T-helper 17 cell (primary cell): ENCODE data around the gene RHOT2. TPM values are rescaled to one million over a fixed set of nuclear protein-coding genes. Genes with fewer than 3 reads are reported as not detected.
A peak's percentile ranks its signal among the peaks of the same experiment; 100 is the strongest.

Source experiments
- ATAC-seq: fragments of 150-1000 bp; cut with Tn5 transposase; 2 replicates; pipeline ENCODE4 v1.10.0; 2021; ENCODE audit warnings: mild to moderate bottlenecking, moderate library complexity
- DNase-seq, 3 donors: peaks; one replicate each; pipeline versions ENCODE4 v3.0.0 to v3.0.0-alpha.2; 2020 to 2021
- H3K9me3 ChIP-seq: one replicate; pipeline ENCODE4 v1.7.0; 2013; ENCODE audit warnings: low read length, mild to moderate bottlenecking; ENCODE audit not compliant: control insufficient read depth, poor library complexity, severe bottlenecking
- H3K27ac Mint-ChIP-seq: one replicate; pipeline ENCODE4 v1.8.0; 2022; ENCODE audit warnings: mild to moderate bottlenecking, moderate library complexity, mixed read lengths
- H3K27me3 Mint-ChIP-seq: one replicate; pipeline ENCODE4 v1.8.0; 2022; ENCODE audit warnings: mixed read lengths
- H3K36me3 Mint-ChIP-seq: one replicate; pipeline ENCODE4 v1.8.0; 2022; ENCODE audit warnings: low read depth, mixed read lengths
- H3K4me1 Mint-ChIP-seq: one replicate; pipeline ENCODE4 v1.8.0; 2022; ENCODE audit warnings: mild to moderate bottlenecking, mixed read lengths
- H3K4me3 Mint-ChIP-seq: one replicate; pipeline ENCODE4 v1.8.0; 2022; ENCODE audit warnings: mild to moderate bottlenecking, moderate library complexity, mixed read lengths
- total RNA-seq, 4 donors: library from RNA in 2 of 4; stranded (reverse) in 2 of 4; gene quantifications; one replicate each; pipeline ENCODE4 v1.2.3 and lab custom pipeline; 2022 to 2026

Gene RHOT2
- total RNA-seq (100 to 1,000 TPM; 190 to 203 TPM), total RNA-seq (lab: John Stamatoyannopoulos, UW) (141 to 168 reads per million in 2 donors)

DNA sequence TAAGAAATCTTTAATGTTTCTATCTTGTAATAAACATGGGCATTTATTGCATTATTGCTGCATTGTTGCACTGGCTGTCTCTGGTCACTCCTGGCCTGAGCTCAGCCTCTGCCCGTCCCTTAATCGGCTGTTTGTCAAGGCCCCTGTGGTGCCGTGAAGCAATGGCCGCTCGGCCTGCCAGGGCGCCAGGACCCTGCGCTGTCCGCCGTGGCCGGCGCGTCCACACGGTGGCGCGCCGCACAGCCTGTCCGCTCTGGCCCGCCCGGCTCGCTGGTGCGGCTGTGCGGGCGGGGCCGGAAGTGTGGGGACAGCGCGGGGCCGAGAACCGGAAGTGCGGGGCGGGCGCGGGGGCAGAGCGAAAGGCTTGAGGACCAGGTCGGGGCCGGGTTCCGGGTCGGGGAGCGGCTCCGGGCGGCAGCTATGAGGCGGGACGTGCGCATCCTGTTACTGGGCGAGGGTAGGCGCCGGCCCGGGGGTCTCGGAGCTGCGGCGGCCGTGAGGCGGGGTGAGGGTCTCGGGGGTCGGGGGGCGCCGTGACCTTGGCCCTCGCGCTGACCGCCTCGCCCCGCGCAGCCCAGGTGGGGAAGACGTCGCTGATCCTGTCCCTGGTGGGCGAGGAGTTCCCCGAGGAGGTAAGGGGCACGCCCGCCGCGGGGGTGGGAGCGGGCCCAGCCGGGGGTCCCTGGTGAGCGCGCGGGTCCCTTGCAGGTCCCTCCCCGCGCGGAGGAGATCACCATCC, at the start of gene RHOT2:
Gene RHOT2 (plus strand): TSS at position 353 of the 739 bp plus-strand sequence. CDS start 68 bp downstream, at position 421.
- DNase-seq (peak; percentile 81 to 87 (median 86)), ATAC-seq (peak; percentile 98)
- Mint-ChIP-seq H3K27ac (peak within 1 kb of the TSS; percentile 73), H3K27me3 (no peaks in the 10 kb centered on the region), H3K36me3 (no peaks in the 10 kb centered on the region), H3K4me3 (peak within 1 kb of the TSS; percentile 83), H3K4me1 (peaks cover 7% of the 10 kb centered on the region)
- no peaks in the 10 kb centered on the region for H3K9me3 ChIP-seq

DNA sequence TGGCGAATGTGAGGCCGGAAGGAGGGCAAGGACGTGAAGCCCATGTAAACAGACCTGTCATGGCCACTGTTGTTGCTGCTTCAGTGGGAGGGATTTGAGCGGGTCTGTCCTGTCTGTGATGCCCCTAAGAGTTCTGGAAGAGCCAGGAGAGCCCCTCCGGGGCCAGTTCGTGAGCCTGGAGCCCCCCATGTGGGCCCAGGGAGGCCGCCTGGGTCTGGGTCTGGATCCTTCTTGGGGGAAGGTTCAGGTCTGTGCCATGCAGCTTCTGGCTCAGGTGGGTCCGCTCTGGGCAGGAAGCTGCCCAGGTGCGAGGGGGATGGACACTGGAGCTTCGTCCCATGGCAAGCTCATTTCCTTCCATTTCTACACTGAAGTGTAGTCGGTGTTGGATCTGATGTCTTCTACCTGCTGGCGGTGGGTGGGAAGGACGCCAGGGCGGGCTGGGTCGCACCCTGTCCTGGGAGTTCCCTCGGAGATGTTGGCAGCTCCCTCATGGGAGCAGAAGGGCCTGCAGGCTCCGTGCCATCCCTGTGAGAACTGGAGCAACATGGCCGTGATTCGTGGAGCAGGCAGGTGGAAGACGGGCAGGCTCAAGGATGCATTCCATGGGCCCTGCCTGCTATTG, 48.3 kb upstream of the RHOT2 start:
- Mint-ChIP-seq H3K27ac (no peak overlapping the region), H3K4me1 (peaks cover 5% of the 10 kb centered on the region), H3K4me3 (no peak overlapping the region), H3K36me3 (peaks cover 3% of the 10 kb centered on the region), H3K27me3 (no peaks in the 10 kb centered on the region)
- H3K9me3 ChIP-seq = no peaks in the 10 kb centered on the region
- ATAC-seq = no peak
- no peak for DNase-seq

DNA sequence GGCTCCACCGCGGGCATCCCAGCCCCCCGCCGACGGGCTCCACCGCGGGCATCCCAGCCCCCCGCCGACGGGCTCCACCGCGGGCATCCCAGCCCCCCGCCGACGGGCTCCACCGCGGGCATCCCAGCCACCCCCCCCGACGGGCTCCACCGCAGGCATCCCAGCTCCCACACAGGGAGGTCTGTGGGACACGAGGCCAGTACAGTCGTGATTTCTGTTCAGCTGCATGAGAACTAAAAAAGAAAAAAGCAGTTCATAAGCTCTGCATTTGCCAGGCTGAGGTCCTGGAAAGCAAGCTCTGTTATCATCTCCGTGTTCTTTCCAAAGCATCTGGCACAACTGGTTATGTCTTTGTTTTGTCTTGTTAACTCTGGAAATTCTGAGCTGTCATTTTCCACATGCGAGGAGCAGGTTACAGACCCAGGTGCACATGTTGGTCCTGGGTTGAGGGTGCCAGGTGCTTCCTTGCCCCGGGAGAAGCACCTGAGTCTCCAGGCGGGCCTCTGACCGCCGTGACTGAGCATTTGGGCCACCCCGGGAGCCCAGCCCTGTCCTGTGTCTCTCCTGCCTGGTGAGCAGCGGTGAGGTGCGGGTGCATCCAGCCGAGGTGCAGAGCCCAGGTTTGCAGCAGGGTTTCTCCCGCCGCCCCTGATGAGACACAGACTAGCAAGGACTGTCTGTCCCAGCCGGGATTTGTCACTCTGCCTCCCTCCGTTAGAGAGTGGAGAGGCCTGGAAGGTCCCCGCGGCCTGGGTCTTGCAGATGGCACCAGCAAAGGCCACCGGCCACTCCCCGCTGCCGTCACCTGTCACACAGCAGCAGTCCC, 47.0 kb upstream of the RHOT2 start:
- Mint-ChIP-seq H3K4me1 (peaks cover 2% of the 10 kb centered on the region), H3K4me3 (no peak overlapping the region), H3K36me3 (no peaks in the 10 kb centered on the region), H3K27me3 (no peaks in the 10 kb centered on the region), H3K27ac (no peak overlapping the region)
- DNase-seq = no peak
- H3K9me3 ChIP-seq = no peaks in the 10 kb centered on the region
- no peak for ATAC-seq

DNA sequence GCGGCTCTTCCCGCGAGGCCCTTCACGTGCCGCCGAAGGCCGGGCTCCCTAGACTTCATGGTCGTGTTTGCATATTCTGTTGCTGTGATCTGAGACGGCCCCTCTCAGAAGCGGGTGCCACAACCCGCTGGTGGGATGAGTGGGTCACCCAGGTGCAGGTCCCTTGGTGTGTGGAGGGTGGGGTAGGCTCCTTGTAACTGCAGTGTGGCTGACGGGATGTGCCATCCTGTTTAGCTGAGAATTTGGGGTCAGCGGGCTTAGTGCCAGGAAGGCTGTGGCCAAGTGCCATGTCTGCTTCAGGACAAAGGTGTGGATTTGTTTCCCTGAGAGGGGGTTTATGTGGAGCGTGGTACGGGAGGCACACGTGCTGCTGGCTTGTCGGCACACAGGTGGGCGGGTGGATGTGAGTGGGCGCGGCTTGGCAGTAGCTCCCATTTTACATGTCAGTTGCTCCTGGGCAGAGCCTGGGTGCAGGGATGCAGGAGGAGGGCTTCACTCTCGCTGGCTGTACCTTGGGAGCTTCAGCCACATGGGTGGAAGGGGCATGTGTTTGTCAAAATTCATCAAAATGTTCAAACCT, 46.3 kb upstream of the RHOT2 start:
- Mint-ChIP-seq H3K4me3 (no peak overlapping the region), H3K27ac (no peak overlapping the region), H3K27me3 (no peaks in the 10 kb centered on the region), H3K36me3 (no peaks in the 10 kb centered on the region), H3K4me1 (peaks cover 4% of the 10 kb centered on the region)
- ATAC-seq (no peak), DNase-seq (no peak)
- no peaks in the 10 kb centered on the region for H3K9me3 ChIP-seq

DNA sequence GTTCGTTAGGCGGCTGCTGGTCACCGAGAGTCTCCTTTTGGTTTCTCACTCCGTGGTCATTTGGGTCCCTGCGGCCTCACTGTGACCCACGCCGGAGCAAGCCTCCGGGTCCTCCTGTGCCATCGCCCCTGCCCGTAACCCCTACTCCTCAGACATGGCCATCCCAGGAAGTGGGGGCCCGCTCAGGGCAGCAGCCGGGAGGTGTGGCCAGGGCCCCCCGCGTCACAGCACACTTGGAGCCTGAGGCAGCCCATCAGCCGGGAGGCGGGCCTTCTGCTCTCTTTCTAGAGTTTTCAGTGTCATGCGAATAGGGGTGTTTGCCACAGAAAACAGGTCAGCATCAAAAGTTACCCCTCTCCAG, 45.0 kb upstream of the RHOT2 start:
- ATAC-seq (no peak), DNase-seq (no peak)
- Mint-ChIP-seq H3K36me3 (no peaks in the 10 kb centered on the region), H3K4me1 (peaks cover 4% of the 10 kb centered on the region), H3K27me3 (no peaks in the 10 kb centered on the region), H3K4me3 (no peak overlapping the region), H3K27ac (no peak overlapping the region)
- no peaks in the 10 kb centered on the region for H3K9me3 ChIP-seq

DNA sequence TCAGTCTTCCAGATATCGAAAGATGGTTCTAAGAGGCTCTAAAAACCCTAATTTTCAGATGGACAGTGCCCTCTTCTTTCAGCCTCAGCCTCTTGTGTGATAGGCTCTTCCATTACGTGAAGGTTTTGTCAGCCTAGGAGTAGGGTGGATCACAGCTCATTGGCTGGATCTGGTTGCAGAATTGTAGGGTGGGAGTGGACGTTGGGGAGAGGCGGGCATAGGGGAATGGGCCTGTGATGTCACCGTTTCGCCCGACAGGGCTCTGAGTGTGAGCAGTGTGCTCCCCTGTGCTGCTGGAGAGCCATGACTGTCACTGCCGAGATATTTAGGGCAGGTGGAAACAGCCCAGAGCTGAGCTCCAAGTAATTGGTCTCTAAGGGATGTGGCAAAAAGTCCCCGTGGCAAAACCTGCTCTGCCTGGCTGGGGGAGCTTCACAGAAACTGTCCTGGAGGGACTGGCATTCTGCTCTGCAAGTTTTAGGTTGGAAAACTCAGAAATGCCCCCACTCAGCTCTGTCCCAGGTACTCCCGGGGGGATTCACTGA, 43.3 kb upstream of the RHOT2 start:
- H3K27ac Mint-ChIP-seq = no peak overlapping the region
- no peaks in the 10 kb centered on the region for H3K27me3 Mint-ChIP-seq
- H3K4me3 Mint-ChIP-seq = no peak overlapping the region
- peaks cover 4% of the 10 kb centered on the region for H3K4me1 Mint-ChIP-seq
- no peaks in the 10 kb centered on the region for H3K9me3 ChIP-seq
- ATAC-seq (no peak), DNase-seq (no peak)
- no peaks in the 10 kb centered on the region for H3K36me3 Mint-ChIP-seq

DNA sequence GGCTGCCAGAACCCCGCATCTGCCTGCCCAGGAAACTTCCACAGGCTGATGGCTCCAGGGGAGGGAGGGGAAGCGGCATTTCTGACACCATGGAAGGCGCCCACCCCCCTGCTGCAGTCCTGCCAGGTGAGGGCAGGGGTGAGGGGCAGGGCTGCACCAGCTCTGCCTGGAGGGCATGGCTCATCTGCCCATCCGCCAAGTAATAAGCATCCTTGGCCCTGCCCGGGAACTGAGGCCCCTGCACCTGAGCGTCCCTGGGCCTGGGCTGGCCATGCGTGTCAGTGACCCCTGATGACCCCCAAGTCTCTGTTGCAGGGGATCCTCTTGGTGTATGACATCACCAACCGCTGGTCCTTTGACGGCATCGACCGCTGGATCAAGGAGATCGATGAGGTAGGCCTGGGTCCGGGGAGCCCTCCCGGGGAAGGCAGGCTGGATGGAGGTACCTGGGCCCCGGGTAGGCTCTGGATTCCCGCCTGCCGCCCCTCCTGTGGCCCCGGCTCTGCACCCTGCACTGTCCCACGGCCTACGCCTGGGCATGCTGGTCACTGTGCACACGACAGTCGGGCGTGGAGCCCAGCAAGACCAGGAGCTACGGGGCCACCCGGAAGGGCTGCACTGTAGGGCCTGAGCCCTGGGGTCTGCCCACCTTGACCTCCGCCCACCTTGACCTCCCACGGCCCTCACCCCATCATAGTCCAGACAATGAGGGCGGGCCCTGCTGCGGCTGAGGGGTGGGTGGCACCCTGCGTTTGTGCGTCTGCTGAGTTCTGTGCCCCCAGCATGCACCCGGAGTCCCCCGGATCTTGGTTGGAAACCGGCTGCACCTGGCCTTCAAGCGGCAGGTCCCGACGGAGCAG, 42.6 kb upstream of the RHOT2 start:
- ATAC-seq (no peak), DNase-seq (no peak)
- H3K4me3 Mint-ChIP-seq = no peak overlapping the region
- no peaks in the 10 kb centered on the region for H3K27me3 Mint-ChIP-seq
- peaks cover 4% of the 10 kb centered on the region for H3K4me1 Mint-ChIP-seq
- no peak overlapping the region for H3K27ac Mint-ChIP-seq
- no peaks in the 10 kb centered on the region for H3K9me3 ChIP-seq
- H3K36me3 Mint-ChIP-seq = no peaks in the 10 kb centered on the region

DNA sequence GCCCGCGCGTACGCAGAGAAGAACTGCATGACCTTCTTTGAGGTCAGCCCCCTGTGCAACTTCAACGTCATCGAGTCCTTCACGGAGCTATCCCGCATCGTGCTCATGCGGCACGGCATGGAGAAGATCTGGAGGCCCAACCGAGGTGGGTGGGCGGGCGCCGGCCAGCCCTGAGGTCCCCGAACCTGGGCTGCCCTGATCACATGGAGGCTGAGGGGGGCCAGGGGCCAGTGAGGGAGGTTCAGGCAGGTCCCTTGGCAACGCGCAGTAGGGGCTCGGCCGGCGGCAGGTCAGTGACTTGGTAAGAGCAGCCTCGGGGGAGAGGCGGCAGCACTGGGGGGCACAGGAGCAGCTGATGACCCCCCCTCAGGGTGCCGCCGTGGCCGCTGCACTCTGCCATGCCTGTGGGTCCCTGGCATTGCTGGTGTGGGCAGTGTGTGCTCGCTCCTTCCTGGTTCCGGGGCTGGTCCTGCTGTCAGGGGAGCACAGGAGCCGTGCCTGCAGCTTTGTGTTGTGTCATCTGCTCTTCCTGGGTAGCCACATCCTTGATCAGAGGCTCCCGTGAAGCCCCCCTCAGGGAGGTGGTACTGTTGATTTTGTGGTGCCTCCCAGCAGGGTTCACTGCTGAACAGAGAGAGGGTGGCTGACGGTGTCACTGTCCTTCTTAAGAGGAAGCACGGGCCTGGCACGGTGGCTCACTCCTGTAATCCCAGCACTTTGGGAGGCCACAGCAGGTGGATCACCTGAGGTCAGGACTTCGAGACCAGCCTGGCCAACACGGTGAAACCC, 41.8 kb upstream of the RHOT2 start:
- DNase-seq (no peak), ATAC-seq (no peak)
- H3K27ac Mint-ChIP-seq = no peak overlapping the region
- no peaks in the 10 kb centered on the region for H3K36me3 Mint-ChIP-seq
- peaks cover 2% of the 10 kb centered on the region for H3K4me1 Mint-ChIP-seq
- no peak overlapping the region for H3K4me3 Mint-ChIP-seq
- H3K9me3 ChIP-seq = no peaks in the 10 kb centered on the region
- H3K27me3 Mint-ChIP-seq = no peaks in the 10 kb centered on the region

DNA sequence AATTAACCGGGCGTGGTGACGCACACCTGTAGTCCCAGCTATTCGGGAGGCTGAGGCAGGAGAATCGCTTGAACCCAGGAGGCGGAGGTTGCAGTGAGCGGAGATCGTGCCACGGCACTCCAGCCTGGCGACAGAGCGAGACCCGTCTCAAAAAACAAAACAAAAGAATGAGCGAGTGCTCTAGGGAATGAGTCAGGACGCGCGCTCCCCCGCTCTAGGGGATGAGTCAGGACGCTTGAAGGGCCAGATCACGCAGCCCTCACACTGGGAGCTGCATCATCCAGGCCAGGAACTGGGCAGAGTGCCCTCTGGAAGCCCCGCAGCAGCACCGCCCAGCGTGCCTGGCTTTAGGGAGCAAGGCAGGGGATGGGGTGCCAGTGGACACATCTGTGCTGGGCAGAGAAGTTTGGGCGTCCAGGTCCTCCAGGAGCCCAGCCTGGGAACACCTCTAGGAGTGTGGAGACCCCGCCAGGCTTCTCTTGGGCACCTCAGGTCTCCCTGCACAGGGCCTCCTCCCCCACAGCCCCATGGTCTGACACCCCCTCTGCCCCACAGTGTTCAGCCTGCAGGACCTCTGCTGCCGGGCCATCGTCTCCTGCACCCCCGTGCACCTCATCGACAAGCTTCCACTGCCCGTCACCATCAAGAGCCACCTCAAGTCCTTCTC, 41.0 kb upstream of the RHOT2 start:
- no peaks in the 10 kb centered on the region for H3K9me3 ChIP-seq
- H3K4me1 Mint-ChIP-seq = peaks cover 2% of the 10 kb centered on the region
- ATAC-seq (no peak), DNase-seq (no peak)
- H3K27ac Mint-ChIP-seq = no peak overlapping the region
- no peaks in the 10 kb centered on the region for H3K27me3 Mint-ChIP-seq
- no peaks in the 10 kb centered on the region for H3K36me3 Mint-ChIP-seq
- H3K4me3 Mint-ChIP-seq = no peak overlapping the region

DNA sequence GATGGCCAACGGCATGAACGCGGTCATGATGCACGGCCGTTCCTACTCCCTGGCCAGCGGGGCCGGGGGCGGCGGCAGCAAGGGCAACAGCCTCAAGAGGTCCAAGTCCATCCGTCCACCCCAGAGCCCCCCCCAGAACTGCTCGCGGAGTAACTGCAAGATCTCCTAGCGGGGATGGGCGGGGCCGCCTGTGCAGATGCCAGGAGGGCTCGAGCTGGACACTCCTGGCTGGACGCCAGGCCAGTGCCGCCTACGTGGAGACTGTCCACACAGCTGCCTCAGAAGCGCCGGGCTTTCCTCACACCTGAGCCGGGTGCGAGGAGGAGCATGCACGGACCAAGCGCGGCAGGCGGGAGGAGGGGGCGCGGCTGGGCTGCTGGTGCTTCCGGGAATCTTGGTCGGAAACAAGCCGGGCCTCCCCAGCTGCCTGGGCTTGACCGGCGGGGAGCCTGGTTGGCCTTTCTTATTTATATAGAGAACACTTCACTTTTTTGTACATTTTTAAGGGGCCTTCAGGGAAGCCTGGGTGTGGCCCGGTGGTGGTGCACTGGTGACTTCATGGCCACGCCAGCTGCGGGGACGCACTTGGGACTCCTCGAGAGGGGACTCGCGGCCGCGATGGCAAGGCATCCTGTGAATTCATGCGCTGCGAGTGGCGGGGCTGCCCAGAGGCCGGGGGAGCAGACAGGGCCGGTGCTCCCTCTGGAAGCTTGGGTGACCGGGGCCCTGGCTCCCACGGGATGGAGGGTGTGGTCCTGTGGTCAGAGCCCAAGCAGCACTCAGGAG, 40.3 kb upstream of the RHOT2 start:
- H3K36me3 Mint-ChIP-seq = no peaks in the 10 kb centered on the region
- H3K4me3 Mint-ChIP-seq = no peak overlapping the region
- no peaks in the 10 kb centered on the region for H3K27me3 Mint-ChIP-seq
- no peaks in the 10 kb centered on the region for H3K9me3 ChIP-seq
- DNase-seq = no peak
- no peak overlapping the region for H3K27ac Mint-ChIP-seq
- H3K4me1 Mint-ChIP-seq = peaks cover 2% of the 10 kb centered on the region
- ATAC-seq = no peak
